Liver (tissue), 9 donors: ENCODE measurements around the gene NKAIN2. TPM values are rescaled to one million over a fixed set of nuclear protein-coding genes. Genes with fewer than 3 reads are reported as not detected.

ENCODE experiments used
- DNase-seq: peaks from one replicate; pipeline ENCODE4 v3.0.0-alpha.2; 2017; ENCODE audit warnings: low spot score
- H3K27ac ChIP-seq, 2 donors: one replicate each; pipeline ENCODE4 v1.7.0; 2013; ENCODE audit warnings: inconsistent platforms in 2 of 2, low read length in 2 of 2, control low read depth in 1 of 2, low read depth in 1 of 2, mild to moderate bottlenecking in 1 of 2
- H3K27me3 ChIP-seq, 4 donors: one replicate each; pipeline versions ENCODE4 v1.6.1 to v1.7.0; 2013; ENCODE audit warnings: low read length in 3 of 4, inconsistent platforms in 1 of 4, mild to moderate bottlenecking in 1 of 4, moderate library complexity in 1 of 4; ENCODE audit not compliant: control insufficient read depth in 4 of 4, insufficient read depth in 4 of 4
- H3K36me3 ChIP-seq, 4 donors: one replicate each; pipeline versions ENCODE4 v1.6.1 to v1.7.0; 2013; ENCODE audit warnings: low read length in 3 of 4, mild to moderate bottlenecking in 3 of 4, low read depth in 1 of 4, moderate library complexity in 1 of 4; ENCODE audit not compliant: control insufficient read depth in 4 of 4, insufficient read depth in 3 of 4
- H3K4me1 ChIP-seq, 4 donors: one replicate each; pipeline versions ENCODE4 v1.6.1 to v1.7.0; 2013; ENCODE audit warnings: low read length in 3 of 4, mild to moderate bottlenecking in 3 of 4, moderate library complexity in 1 of 4; ENCODE audit not compliant: control insufficient read depth in 4 of 4, insufficient read depth in 4 of 4
- H3K4me3 ChIP-seq, 3 donors: one replicate each; pipeline versions ENCODE4 v1.6.1 to v1.7.0; 2013; ENCODE audit warnings: low read length in 3 of 3, control low read depth in 1 of 3, low read depth in 1 of 3, mild to moderate bottlenecking in 1 of 3
- H3K9ac ChIP-seq, 2 donors: one replicate each; pipeline ENCODE4 v1.7.0; 2013; ENCODE audit warnings: low read length in 2 of 2, mild to moderate bottlenecking in 2 of 2, moderate library complexity in 2 of 2, control low read depth in 1 of 2, low read depth in 1 of 2
- H3K9me3 ChIP-seq, 4 donors: one replicate each; pipeline versions ENCODE4 v1.6.1 to v1.7.0; 2013; ENCODE audit warnings: low read length in 3 of 4; ENCODE audit not compliant: control insufficient read depth in 4 of 4
- FOXA1 ChIP-seq: IDR thresholded peaks from 2 replicates; pipeline ENCODE4 v1.6.1; 2016; ENCODE audit warnings: antibody characterized with exemption
- FOXA2 ChIP-seq: IDR thresholded peaks from 2 replicates; pipeline ENCODE4 v1.6.1; 2016; ENCODE audit warnings: antibody characterized with exemption
- GABPA ChIP-seq, 2 donors: IDR thresholded peaks in 1 of 2; conservative IDR thresholded peaks in 1 of 2; 2 replicates each; pipeline ENCODE4 v1.6.1; 2016; ENCODE audit warnings: antibody characterized with exemption in 2 of 2, mild to moderate bottlenecking in 1 of 2, moderate library complexity in 1 of 2
- HNF4A ChIP-seq, 2 donors: conservative IDR thresholded peaks; 2 replicates each; pipeline ENCODE4 v1.6.1; 2016; ENCODE audit warnings: antibody characterized with exemption in 2 of 2, mild to moderate bottlenecking in 2 of 2
- HNF4G ChIP-seq: IDR thresholded peaks from 2 replicates; pipeline ENCODE4 v1.6.1; 2016; ENCODE audit warnings: antibody characterized with exemption
- NR2F2 ChIP-seq: IDR thresholded peaks from 2 replicates; pipeline ENCODE4 v1.6.1; 2016; ENCODE audit warnings: antibody characterized with exemption
- RAD21 ChIP-seq, 2 donors: IDR thresholded peaks; 2 replicates each; pipeline ENCODE4 v1.6.1; 2016; ENCODE audit warnings: antibody characterized with exemption in 2 of 2, mild to moderate bottlenecking in 2 of 2
- RXRA ChIP-seq, 2 donors: IDR thresholded peaks; 2 replicates each; pipeline ENCODE4 v1.6.1; 2017 to 2018; ENCODE audit warnings: antibody characterized with exemption in 2 of 2, mild to moderate bottlenecking in 1 of 2
- TAF1 ChIP-seq: conservative IDR thresholded peaks from 2 replicates; pipeline ENCODE4 v1.6.1; 2016; ENCODE audit warnings: antibody characterized with exemption, mild to moderate bottlenecking
- WGBS: extraction: QIAGEN DNeasy Blood & Tissue Kit; methylation state at CpG from one replicate; pipeline ENCODE4 v1.1.7; 2013; 5-methylcytosine and 5-hydroxymethylcytosine counted together
- polyA plus RNA-seq, 2 donors: library from polyadenylated mRNA; stranded (reverse) in 1 of 2; unstranded in 1 of 2; fragments of 200-250 nt in 1 of 2; fragments of >200 nt in 1 of 2; fragmentation: Nextera tagmentation in 1 of 2; extraction: Ambion mirVana in 1 of 2; gene quantifications; one replicate each; pipeline versions ENCODE4 v1.2.1 to v1.2.3, GENCODE V29; 2013 to 2015
- total RNA-seq, 2 donors: library from RNA; depleted of rRNA; stranded (reverse); fragments of >200 nt; gene quantifications; one replicate each; pipeline ENCODE4 v1.2.3, GENCODE V29; 2014
- TF ChIP-seq, protein P1 (sequence below): IDR thresholded peaks from 2 replicates; pipeline ENCODE4 v1.6.1; 2016; ENCODE audit warnings: antibody characterized with exemption, mild to moderate bottlenecking
- TF ChIP-seq, protein P2 (sequence below): fragments of 150-350 bp; IDR thresholded peaks from 2 replicates; pipeline ENCODE4 v1.5.1; 2017; ENCODE audit warnings: improper control_type of control experiment, low read depth, low read length; ENCODE audit not compliant: missing input control
- TF ChIP-seq, protein P3 (sequence below): IDR thresholded peaks from 2 replicates; pipeline ENCODE4 v1.6.1; 2016; ENCODE audit warnings: antibody characterized with exemption
- TF ChIP-seq, protein P4 (sequence below): IDR thresholded peaks from 2 replicates; pipeline ENCODE4 v1.6.1; 2016; ENCODE audit warnings: antibody characterized with exemption
- TF ChIP-seq, protein P5 (sequence below): IDR thresholded peaks from 2 replicates; pipeline ENCODE4 v1.6.1; 2016; ENCODE audit warnings: antibody characterized with exemption
- donor health status: healthy.
- donor health status: healthy.
- donor health status: healthy.
- donor health status: healthy.
- donor health status: healthy.

NKAIN2 gene
- total and polyA plus RNA-seq, 4 donors, result 0.05 to 0.14 TPM; not detected in 2

DNA sequence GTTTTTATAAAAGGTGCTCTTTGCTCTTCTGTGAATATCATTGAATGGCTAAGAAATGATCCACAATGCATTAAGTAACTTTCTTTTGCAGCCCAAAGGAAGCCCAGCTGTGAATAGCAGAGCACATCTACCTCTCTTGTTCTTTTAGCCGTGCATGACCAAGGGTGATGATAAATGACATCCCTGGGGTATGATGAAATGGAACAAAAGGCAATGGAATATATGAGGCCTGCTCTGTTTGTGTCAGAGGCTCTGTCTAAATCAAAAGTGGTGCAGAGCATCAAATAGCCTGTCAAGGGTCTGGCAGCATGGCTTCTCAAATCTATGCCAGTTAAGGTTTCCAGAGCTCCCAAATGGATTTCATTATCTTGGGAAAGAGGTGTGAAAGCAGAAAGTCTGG lies 796.0 kb downstream of the NKAIN2 start:
- no peak for DNase-seq
- Histone ChIP-seq H3K9ac (no peak overlapping the region), H3K36me3 (no peaks in the 10 kb centered on the region), H3K27ac (no peak overlapping the region), H3K27me3 (peaks cover 0 to 3% (median 0%) of the 10 kb centered on the region in 4 donors), H3K9me3 (no peaks in the 10 kb centered on the region), H3K4me1 (no peaks in the 10 kb centered on the region), H3K4me3 (no peak overlapping the region)
- 74% methylated on average over 1 of the region's 1 CpG for WGBS
- TF ChIP-seq, protein P1, sequence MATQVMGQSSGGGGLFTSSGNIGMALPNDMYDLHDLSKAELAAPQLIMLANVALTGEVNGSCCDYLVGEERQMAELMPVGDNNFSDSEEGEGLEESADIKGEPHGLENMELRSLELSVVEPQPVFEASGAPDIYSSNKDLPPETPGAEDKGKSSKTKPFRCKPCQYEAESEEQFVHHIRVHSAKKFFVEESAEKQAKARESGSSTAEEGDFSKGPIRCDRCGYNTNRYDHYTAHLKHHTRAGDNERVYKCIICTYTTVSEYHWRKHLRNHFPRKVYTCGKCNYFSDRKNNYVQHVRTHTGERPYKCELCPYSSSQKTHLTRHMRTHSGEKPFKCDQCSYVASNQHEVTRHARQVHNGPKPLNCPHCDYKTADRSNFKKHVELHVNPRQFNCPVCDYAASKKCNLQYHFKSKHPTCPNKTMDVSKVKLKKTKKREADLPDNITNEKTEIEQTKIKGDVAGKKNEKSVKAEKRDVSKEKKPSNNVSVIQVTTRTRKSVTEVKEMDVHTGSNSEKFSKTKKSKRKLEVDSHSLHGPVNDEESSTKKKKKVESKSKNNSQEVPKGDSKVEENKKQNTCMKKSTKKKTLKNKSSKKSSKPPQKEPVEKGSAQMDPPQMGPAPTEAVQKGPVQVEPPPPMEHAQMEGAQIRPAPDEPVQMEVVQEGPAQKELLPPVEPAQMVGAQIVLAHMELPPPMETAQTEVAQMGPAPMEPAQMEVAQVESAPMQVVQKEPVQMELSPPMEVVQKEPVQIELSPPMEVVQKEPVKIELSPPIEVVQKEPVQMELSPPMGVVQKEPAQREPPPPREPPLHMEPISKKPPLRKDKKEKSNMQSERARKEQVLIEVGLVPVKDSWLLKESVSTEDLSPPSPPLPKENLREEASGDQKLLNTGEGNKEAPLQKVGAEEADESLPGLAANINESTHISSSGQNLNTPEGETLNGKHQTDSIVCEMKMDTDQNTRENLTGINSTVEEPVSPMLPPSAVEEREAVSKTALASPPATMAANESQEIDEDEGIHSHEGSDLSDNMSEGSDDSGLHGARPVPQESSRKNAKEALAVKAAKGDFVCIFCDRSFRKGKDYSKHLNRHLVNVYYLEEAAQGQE, result no peak
- TF ChIP-seq GABPA (IDR thresholded peaks at IDR 0.05 in 1 of 2, conservative IDR thresholded peaks at IDR 0.05 in 1 of 2) (no peak), FOXA2 (no peak), HNF4A (conservative IDR thresholded peaks at IDR 0.05) (no peak), TAF1 (no peak), NR2F2 (no peak), HNF4G (no peak), RXRA (IDR thresholded peaks at IDR 0.05) (no peak), FOXA1 (no peak), RAD21 (IDR thresholded peaks at IDR 0.05) (no peak)
- TF ChIP-seq, protein P2, sequence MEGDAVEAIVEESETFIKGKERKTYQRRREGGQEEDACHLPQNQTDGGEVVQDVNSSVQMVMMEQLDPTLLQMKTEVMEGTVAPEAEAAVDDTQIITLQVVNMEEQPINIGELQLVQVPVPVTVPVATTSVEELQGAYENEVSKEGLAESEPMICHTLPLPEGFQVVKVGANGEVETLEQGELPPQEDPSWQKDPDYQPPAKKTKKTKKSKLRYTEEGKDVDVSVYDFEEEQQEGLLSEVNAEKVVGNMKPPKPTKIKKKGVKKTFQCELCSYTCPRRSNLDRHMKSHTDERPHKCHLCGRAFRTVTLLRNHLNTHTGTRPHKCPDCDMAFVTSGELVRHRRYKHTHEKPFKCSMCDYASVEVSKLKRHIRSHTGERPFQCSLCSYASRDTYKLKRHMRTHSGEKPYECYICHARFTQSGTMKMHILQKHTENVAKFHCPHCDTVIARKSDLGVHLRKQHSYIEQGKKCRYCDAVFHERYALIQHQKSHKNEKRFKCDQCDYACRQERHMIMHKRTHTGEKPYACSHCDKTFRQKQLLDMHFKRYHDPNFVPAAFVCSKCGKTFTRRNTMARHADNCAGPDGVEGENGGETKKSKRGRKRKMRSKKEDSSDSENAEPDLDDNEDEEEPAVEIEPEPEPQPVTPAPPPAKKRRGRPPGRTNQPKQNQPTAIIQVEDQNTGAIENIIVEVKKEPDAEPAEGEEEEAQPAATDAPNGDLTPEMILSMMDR, result no peak
- TF ChIP-seq, protein P3, sequence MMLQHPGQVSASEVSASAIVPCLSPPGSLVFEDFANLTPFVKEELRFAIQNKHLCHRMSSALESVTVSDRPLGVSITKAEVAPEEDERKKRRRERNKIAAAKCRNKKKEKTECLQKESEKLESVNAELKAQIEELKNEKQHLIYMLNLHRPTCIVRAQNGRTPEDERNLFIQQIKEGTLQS, result no peak
- TF ChIP-seq, protein P4, sequence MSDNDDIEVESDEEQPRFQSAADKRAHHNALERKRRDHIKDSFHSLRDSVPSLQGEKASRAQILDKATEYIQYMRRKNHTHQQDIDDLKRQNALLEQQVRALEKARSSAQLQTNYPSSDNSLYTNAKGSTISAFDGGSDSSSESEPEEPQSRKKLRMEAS, result no peak
- TF ChIP-seq, protein P5, sequence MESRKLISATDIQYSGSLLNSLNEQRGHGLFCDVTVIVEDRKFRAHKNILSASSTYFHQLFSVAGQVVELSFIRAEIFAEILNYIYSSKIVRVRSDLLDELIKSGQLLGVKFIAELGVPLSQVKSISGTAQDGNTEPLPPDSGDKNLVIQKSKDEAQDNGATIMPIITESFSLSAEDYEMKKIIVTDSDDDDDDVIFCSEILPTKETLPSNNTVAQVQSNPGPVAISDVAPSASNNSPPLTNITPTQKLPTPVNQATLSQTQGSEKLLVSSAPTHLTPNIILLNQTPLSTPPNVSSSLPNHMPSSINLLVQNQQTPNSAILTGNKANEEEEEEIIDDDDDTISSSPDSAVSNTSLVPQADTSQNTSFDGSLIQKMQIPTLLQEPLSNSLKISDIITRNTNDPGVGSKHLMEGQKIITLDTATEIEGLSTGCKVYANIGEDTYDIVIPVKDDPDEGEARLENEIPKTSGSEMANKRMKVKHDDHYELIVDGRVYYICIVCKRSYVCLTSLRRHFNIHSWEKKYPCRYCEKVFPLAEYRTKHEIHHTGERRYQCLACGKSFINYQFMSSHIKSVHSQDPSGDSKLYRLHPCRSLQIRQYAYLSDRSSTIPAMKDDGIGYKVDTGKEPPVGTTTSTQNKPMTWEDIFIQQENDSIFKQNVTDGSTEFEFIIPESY, result no peak

DNA sequence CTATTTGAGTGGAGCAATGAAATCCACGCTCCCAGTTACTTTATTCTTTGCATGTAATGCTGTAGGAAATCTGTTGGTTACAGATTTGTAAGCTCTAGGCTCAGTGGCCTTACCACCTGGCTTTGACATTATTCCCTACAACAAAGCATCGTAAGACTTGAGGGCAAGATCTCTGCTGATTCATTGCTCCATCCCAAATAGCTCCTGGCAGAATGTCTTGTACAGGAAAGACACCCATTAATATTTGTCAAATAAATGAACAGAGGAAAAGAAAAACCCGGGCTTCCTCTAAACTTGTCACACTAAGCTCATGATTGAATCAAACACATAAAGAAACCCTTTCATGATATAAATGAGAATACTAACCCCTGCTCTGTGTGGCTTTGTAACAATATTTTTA lies 801.1 kb downstream of the NKAIN2 start:
- H3K4me1 ChIP-seq, result no peaks in the 10 kb centered on the region
- H3K9ac ChIP-seq, result no peak overlapping the region
- H3K27me3 ChIP-seq, result no peaks in the 10 kb centered on the region
- H3K4me3 ChIP-seq, result no peak overlapping the region
- H3K27ac ChIP-seq, result no peak overlapping the region
- no peaks in the 10 kb centered on the region for H3K36me3 ChIP-seq
- no peak for DNase-seq
- WGBS, result 68% methylated on average over 3 of the region's 3 CpGs
- TF ChIP-seq RXRA (IDR thresholded peaks at IDR 0.05), result no peak
- TF ChIP-seq FOXA2, result no peak
- TF ChIP-seq, protein P4, result no peak
- TF ChIP-seq HNF4A (conservative IDR thresholded peaks at IDR 0.05), result no peak
- H3K9me3 ChIP-seq, result no peaks in the 10 kb centered on the region
